HAP-1 (cell line): ENCODE measurements around the gene C11orf54.
"Not testable (repeated sequence)": the region's sequence is repeated elsewhere in the genome, so short reads cannot be mapped to it uniquely, and the experiment has no call there.

ENCODE experiments used
- DNase-seq, 2 experiments: peaks; one replicate each; pipeline ENCODE4 v3.0.0-alpha.2; 2016 to 2020; ENCODE audit warnings: low spot score in 2 of 2
- H3K27me3 ChIP-seq: fragments of 250-450 bp; sonication (Bioruptor Pico); 2 replicates; pipeline ENCODE4 v1.5.1; 2020; ENCODE audit warnings: low read depth, mild to moderate bottlenecking, moderate library complexity
- H3K36me3 ChIP-seq: fragments of 250-450 bp; sonication (Bioruptor Pico); replicated peaks from 2 replicates; pipeline ENCODE4 v1.5.1; 2020; ENCODE audit warnings: mild to moderate bottlenecking
- H3K4me1 ChIP-seq: fragments of 250-450 bp; sonication (Bioruptor Pico); 2 replicates; pipeline ENCODE4 v1.5.1; 2020; ENCODE audit warnings: mild to moderate bottlenecking
- H3K4me3 ChIP-seq: fragments of 250-450 bp; sonication (Bioruptor Pico); 2 replicates; pipeline ENCODE4 v1.5.1; 2020; ENCODE audit warnings: mild to moderate bottlenecking, moderate library complexity
- H3K9me3 ChIP-seq: fragments of 250-450 bp; sonication (Bioruptor Pico); 2 replicates; pipeline ENCODE4 v1.5.1; 2020; ENCODE audit warnings: mild to moderate bottlenecking, moderate library complexity
- in situ Hi-C: fragments of 300-500 bp; cut with MboI; formaldehyde crosslinking; loops from 3 replicates; pipeline ENCODE4 v1.14.3; 2020; ENCODE audit warnings: low sequenced_read_pairs, inconsistent platforms, mixed read lengths

The C11orf54 gene

DNA sequence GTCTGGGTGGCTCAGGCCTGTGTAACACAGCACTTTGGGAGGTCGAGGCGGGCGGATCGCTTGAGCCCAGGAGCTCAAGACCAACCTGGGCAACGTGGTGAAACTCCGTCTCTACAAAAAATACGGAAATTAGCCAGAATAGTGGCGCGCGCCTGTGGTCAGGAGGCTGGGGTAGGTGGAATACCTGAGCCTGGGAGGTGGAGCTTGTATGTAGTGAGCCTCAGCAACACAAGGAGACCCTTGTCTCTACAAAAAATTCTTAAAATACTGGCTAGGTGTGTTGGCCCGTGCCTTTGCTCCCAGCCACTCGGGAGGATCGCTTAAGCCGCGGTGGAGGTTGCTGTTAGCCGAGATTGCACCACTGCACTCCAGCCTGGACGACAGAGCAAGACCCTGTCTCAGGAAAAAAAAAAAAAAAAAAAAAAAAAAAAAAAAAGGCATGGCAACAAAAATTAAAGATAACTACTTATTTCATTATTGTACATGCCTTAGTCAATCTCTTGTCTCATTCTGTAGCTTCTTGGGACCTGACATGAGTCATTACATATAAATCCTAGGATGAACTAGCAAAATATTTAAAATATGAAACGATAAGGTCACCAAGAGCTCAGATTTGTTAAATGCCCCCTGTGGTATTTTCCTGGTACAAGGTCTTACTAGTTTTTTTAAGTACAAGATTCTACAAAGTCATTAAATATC, 1.3 kb upstream of the C11orf54 start:
- in situ Hi-C loops: loop anchor here (5.0 to 25.0 kb wide), 2 partner anchors 42 to 397 kb away; partner anchors contain the start of genes MED17 and PANX1
- peaks cover 59% of the 10 kb centered on the region for H3K36me3 ChIP-seq
- no peaks in the 10 kb centered on the region for H3K9me3 ChIP-seq
- H3K4me3 ChIP-seq: peak overlapping the region; percentile 93
- H3K27me3 ChIP-seq: no peaks in the 10 kb centered on the region
- peaks cover 43% of the 10 kb centered on the region for H3K4me1 ChIP-seq
- DNase-seq: peak in 1 of 2 experiments; percentile 49

DNA sequence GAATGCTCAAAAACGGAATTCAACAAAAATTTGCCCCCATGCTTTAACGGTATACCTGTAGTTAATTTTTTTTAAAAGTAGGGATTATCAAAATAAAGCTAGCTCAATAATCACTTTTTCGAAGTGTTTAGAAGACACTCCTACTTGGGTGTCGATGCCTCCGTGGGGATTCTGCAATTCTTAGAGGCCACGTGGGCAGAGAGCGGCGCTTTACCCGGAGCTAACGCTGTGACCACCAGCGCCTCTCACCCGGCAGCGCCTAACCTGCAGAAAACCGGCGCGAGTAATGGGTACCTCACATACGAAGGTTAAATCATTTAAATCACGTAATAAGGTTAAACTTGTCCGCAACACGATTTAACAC, 760 bp upstream of the C11orf54 start:
- in situ Hi-C loops: loop anchor here (5.0 to 25.0 kb wide), 2 partner anchors 42 to 397 kb away; partner anchors contain the start of genes MED17 and PANX1
- H3K9me3 ChIP-seq: no peaks in the 10 kb centered on the region
- peak overlapping the region; percentile 93 for H3K4me3 ChIP-seq
- H3K27me3 ChIP-seq: no peaks in the 10 kb centered on the region
- H3K36me3 ChIP-seq: peaks cover 54% of the 10 kb centered on the region
- peaks cover 42% of the 10 kb centered on the region for H3K4me1 ChIP-seq
- DNase-seq: peak; percentile 50 to 77

DNA sequence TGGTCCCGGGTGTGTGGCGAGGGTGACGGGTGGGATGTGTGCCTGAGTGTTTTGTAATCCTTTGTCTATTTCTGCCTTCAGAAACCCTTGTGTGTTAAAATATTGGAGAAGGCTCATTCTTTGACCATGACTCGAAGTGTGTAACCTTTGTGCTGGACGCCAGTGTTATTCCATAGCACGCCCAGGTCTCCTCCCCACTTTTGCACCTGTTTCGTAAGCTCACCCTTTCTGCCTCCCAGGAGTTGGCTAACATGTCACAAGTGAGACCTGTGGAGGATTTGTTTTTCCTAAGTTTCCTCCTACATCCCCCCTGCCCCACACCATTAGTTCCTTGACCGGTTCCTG, 382 bp downstream of the C11orf54 start:
- peaks cover 35% of the 10 kb centered on the region for H3K4me1 ChIP-seq
- H3K9me3 ChIP-seq: no peaks in the 10 kb centered on the region
- no peaks in the 10 kb centered on the region for H3K27me3 ChIP-seq
- DNase-seq: no peak
- H3K4me3 ChIP-seq: peak overlapping the region; percentile 93
- peaks cover 42% of the 10 kb centered on the region for H3K36me3 ChIP-seq
- in situ Hi-C loops: loop anchor here (5.0 to 25.0 kb wide), 2 partner anchors 40 to 395 kb away; partner anchors contain the start of genes MED17 and PANX1

DNA sequence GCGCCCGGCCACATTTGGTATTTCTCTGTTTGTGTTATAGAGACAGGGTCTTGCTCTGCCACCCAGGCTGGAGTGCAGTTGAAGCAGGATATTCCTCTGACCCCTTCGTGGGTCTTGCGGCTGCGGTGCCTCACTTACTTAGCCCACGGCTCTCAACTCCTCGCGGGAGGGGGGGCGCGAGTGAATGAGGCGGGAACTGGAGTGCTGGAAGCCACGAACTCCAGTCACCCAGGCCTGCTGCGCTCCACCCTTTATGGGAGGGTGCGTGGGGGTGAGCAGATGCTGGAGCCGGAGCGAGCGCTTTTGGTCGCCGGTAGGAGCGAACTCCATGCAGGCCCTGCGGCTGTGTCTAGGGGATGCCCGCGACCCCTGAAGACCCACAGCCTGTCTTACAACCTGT, 1.8 kb downstream of the C11orf54 start:
- Histone ChIP-seq H3K36me3 (peaks cover 28% of the 10 kb centered on the region), H3K4me3 (no peak overlapping the region), H3K4me1 (peaks cover 20% of the 10 kb centered on the region), H3K27me3 (no peaks in the 10 kb centered on the region), H3K9me3 (no peaks in the 10 kb centered on the region)
- DNase-seq: no peak
- in situ Hi-C loops: loop anchor here (5.0 to 25.0 kb wide), 2 partner anchors 39 to 394 kb away; partner anchors contain the start of genes MED17 and PANX1

DNA sequence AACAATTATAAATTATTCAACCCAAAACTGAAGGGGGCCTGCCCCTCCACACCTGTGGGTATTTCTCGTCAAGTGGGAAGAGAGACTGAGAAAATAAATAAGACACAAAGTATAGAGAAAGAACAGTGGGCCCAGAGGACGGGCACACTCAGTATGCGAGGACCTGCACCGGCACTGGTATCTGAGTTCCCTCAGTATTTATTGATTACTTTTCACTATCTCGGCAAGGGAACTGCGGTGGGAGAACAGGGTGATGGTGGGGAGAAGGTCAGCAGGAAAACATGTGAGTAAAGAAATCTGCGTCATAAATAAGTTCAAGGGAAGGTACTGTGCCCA, 3.2 kb downstream of the C11orf54 start:
- in situ Hi-C loops: loop anchor here (5.0 to 25.0 kb wide), 2 partner anchors 38 to 393 kb away; partner anchors contain the start of genes MED17 and PANX1
- no peaks in the 10 kb centered on the region for H3K27me3 ChIP-seq
- no peaks in the 10 kb centered on the region for H3K9me3 ChIP-seq
- peaks cover 18% of the 10 kb centered on the region for H3K4me1 ChIP-seq
- peaks cover 15% of the 10 kb centered on the region for H3K36me3 ChIP-seq
- H3K4me3 ChIP-seq: no peak overlapping the region
- no peak for DNase-seq

DNA sequence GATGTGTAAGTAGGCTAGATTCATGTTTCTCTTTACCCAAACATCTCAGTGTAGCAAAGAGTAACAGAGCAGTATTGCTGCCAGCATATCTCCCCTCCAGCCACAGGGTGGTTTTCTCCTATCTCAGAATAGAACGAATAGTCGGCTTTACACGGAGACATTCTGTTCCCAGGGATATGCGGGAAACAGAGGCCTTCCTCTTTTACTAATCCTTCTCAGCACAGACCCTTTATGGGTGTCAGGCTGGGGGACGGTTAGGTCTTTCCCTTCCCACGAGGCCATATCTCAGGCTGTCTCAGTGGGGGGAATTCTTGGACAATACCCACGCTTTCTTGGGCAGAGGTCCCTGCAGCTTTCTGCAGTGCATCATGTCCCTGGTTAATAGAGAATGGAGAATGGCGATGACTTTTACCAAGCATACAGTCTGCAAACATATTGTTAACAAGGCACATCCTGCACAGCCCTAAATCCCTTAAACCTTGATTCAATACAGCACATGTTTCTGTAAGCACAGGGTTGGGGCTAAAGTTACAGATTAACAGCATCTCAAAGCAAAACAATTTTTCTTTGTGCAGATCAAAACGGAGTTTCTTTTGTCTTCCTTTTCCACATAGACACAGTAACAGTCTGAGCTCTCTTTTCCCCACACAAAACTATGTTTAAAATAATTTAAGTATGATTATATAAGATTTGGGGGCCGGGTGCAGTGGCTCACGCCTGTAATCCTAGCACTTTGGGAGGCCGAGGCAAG, 3.7 kb downstream of the C11orf54 start:
- in situ Hi-C loops: loop anchor here (25.0 kb wide), 1 partner anchor 392 kb away; the partner anchor contains the start of gene PANX1
- not testable (repeated sequence) for H3K4me3 ChIP-seq, H3K9me3 ChIP-seq, H3K36me3 ChIP-seq, DNase-seq, H3K27me3 ChIP-seq
- peaks cover 19% of the 10 kb centered on the region for H3K4me1 ChIP-seq

DNA sequence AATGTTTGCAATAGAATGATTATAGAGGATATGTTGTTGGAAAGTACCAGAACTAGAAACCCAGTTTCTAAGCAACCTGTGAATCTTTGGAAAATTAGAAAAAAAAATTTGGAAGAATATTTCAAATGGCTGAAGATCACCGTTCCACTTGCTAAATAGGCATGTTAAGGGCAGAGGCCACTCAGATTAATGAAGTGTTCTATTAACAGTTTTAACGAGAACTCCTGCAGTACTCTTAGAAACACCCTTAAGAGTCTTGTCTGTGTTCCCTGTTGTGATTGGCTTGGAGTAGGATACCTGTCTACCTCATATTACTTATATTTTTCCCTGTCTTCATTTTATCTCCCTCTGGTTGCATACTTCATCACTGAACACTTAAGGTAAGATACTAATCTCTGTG, 4.6 kb downstream of the C11orf54 start:
- in situ Hi-C loops: loop anchor here (25.0 kb wide), 1 partner anchor 391 kb away; the partner anchor contains the start of gene PANX1
- no peak for DNase-seq
- Histone ChIP-seq H3K27me3 (no peaks in the 10 kb centered on the region), H3K36me3 (peaks cover 1% of the 10 kb centered on the region), H3K9me3 (no peaks in the 10 kb centered on the region), H3K4me1 (peaks cover 25% of the 10 kb centered on the region), H3K4me3 (no peak overlapping the region)

DNA sequence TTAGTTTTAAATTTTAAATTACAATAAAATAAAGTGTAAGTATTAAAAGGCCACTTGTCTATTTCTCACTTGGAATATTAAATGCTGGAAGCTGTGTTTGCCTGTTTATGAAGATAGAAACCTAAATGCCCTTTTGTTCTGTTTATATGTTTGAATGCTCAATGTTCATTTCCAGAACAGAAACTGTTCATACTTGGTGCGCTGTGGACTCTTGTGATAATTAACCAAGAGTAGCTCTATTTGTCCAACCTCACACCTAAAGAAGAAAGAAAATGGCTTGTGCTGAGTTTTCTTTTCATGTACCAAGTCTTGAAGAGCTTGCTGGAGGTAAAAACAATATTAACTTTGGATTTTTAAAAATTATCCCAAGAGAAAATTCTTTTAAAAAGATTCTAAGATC, 5.7 kb downstream of the C11orf54 start:
- in situ Hi-C loops: loop anchor here (25.0 kb wide), 1 partner anchor 390 kb away; the partner anchor contains the start of gene PANX1
- H3K36me3 ChIP-seq: no peaks in the 10 kb centered on the region
- H3K27me3 ChIP-seq: no peaks in the 10 kb centered on the region
- H3K4me1 ChIP-seq: peaks cover 28% of the 10 kb centered on the region
- H3K4me3 ChIP-seq: no peak overlapping the region
- DNase-seq: no peak
- no peaks in the 10 kb centered on the region for H3K9me3 ChIP-seq

DNA sequence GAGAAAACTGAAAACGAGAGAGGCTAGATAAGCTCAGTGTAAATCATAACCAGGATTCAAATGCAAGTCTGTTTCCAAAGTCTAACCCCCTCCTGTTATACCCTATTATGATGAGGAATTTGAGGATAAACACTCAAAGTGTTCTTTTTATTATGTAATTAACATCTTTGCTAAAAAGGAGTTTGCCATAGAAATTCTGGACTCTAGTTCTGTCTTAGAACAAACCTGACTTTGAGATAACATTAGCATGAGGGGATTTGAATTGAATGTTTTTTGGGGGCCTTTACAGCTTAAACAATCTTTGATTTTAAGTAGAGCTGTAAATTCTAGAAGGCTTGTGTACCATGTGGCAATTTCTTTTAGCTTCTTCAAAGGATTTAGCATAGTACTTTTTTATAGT, 9.5 kb downstream of the C11orf54 start:
- H3K27me3 ChIP-seq: no peaks in the 10 kb centered on the region
- H3K36me3 ChIP-seq: peaks cover 6% of the 10 kb centered on the region; the same call in 1 of the 2 replicates
- in situ Hi-C loops: no loop called here
- DNase-seq: peak in 1 of 2 experiments; percentile 93
- H3K4me1 ChIP-seq: peaks cover 12% of the 10 kb centered on the region
- H3K4me3 ChIP-seq: no peak overlapping the region
- no peaks in the 10 kb centered on the region for H3K9me3 ChIP-seq

DNA sequence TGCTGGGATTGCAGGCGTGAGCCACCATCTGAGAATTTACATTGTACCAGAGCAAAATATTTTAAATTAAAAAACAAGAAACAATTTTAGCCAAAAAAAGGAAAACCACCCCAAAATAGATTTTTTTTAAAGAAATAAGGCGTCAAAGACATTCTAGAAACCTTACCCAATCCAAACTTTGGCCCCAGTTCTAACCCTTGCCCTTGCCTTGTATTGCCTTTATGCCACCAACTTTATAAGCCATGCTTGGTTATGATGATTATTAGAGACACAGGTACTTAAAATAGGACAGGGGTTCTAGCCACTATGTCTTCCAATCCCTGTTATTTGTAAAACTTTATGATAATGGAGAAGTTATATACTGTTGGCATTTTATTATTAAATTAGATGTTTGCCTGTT, 11.8 kb downstream of the C11orf54 start:
- Histone ChIP-seq H3K36me3 (peaks cover 6% of the 10 kb centered on the region), H3K27me3 (no peaks in the 10 kb centered on the region), H3K4me3 (no peak overlapping the region), H3K4me1 (peaks cover 9% of the 10 kb centered on the region), H3K9me3 (no peaks in the 10 kb centered on the region)
- in situ Hi-C loops: no loop called here
- DNase-seq: no peak

DNA sequence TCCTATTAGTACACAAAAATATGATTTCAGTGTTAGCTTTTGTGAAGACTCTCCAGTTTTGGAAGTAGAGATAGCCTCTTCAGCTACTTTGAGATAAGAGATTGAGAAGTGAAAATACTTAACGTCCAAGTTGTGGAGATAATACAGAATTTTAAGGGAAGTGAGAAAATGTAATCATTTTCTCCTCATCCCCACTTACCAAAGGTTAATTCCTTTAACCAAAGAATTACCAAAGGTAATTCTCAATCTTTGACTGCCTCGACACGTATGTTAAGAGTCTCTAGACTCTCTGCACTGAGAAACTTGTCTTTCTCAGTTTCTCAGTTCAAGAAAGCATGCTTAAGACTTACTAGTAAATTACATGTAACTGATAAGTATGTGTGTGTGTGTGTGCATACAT, 15.3 kb downstream of the C11orf54 start:
- DNase-seq: no peak
- Histone ChIP-seq H3K36me3 (peaks cover 20% of the 10 kb centered on the region), H3K4me1 (no peaks in the 10 kb centered on the region), H3K27me3 (no peaks in the 10 kb centered on the region), H3K9me3 (no peaks in the 10 kb centered on the region), H3K4me3 (no peak overlapping the region)
- in situ Hi-C loops: no loop called here

DNA sequence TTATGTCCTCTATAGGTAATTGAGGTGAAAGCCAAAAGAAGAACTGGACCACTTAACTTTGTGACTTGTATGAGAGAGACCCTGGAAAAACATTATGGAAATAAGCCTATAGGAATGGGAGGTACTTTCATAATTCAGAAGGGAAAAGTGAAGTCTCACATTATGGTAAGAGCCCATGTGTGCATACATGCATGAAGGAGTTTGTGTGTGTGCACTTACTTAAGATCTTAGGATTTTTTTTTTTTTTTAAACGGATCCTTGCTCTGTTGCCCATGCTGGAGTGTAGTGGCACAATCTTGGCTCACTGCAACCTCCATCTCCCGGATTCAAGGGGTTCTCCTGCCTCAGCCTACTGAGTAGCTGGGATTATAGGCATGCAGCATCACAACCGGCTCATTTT, 15.8 kb downstream of the C11orf54 start:
- no peaks in the 10 kb centered on the region for H3K4me1 ChIP-seq
- no peak overlapping the region for H3K4me3 ChIP-seq
- DNase-seq: no peak
- in situ Hi-C loops: no loop called here
- H3K36me3 ChIP-seq: peaks cover 22% of the 10 kb centered on the region
- H3K9me3 ChIP-seq: no peaks in the 10 kb centered on the region
- no peaks in the 10 kb centered on the region for H3K27me3 ChIP-seq

DNA sequence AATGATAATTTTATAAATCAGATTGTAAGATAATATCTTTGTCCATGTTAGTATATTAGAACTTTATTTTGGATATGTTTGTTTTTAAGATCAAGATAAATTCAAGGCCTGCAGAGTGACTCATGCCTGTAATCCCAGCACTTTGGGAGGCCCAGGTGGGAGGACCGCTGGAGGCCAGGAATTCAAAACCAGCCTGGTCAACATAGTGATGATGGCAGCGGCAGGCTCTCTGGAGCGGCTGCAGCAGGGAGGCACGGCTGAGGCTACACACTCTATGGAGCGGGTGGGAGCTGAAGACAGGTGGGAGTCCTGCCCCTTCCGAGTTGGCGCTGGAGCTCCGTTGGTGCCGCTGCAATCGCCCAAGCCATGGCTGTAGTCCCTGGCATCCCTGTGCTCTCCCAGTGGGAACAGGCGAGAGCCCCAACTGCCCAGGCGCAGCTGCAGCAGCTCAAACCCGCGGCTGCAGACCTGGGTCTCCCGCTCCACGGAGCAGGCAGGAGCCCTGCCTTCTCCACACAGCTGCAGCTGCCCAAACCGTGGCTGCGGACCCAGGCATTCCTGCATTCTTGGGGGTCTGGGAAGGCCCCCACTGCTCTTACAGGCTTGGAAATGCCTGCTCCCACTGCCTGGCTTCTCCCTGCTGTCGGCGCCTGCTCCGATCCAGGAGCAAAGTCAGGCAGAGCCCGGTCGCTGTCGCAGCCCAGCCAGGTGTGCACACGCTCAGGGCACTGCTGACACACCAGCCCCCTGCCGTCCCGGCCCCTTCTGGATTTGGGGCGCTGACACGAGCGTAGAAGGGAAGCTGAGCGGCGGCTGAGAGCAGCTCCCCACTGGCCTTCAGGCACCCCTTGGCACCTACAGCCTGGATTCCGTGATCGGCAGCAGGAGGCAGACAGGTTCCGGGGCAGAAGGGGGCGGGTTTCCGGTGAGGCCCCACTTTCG, 16.7 kb downstream of the C11orf54 start:
- Histone ChIP-seq H3K36me3 (peaks cover 28% of the 10 kb centered on the region), H3K9me3 (no peaks in the 10 kb centered on the region), H3K4me1 (no peaks in the 10 kb centered on the region), H3K4me3 (no peak overlapping the region), H3K27me3 (no peaks in the 10 kb centered on the region)
- in situ Hi-C loops: no loop called here
- DNase-seq: no peak
